ENCODE data around the gene MRPS2. TPM values are rescaled to one million over a fixed set of nuclear protein-coding genes. Genes with fewer than 3 reads are reported as not detected.

Gene MRPS2
- total RNA-seq, 4 donors from 2014 or later = 18.2 to 39.5 (median 31.8) TPM

DNA sequence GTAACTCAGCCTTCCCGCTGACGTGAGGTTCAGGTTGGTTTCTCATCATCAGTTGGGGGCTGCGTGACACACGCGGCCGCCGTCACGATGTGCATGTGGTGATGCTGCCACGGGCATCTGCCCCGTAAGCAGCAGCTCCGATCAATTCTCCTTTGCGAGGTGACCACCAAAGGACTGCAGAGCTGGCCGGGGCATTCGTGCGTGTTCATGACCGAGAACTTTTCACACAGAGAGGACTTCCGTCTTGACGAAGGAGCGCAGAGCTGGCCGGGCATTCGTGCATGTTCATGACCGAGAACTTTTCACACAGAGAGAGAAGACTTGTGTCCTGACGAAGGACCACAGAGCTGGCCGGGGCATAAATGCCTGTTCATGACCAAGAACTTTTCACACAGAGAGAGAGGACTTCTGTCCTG, 16.9 kb downstream of the MRPS2 start:
- 77 to 98% methylated on average over 4 to 7 of the region's 24 CpGs for WGBS, 2 donors
- Histone ChIP-seq H3K4me3 (no peak overlapping the region), H3K4me1 (no peaks in the 10 kb centered on the region), H3K36me3 (no peaks in the 10 kb centered on the region), H3K27ac (no peak overlapping the region), H3K9me3 (no peaks in the 10 kb centered on the region), H3K27me3 (peaks cover 0 to 45% (median 0%) of the 10 kb centered on the region in 4 donors)
- no peak for DNase-seq
- intact Hi-C loops (cut with DNase I) = no loop called here
- TF ChIP-seq POLR2A (IDR thresholded peaks at IDR 0.05) = no peak
- TF ChIP-seq, protein P1, sequence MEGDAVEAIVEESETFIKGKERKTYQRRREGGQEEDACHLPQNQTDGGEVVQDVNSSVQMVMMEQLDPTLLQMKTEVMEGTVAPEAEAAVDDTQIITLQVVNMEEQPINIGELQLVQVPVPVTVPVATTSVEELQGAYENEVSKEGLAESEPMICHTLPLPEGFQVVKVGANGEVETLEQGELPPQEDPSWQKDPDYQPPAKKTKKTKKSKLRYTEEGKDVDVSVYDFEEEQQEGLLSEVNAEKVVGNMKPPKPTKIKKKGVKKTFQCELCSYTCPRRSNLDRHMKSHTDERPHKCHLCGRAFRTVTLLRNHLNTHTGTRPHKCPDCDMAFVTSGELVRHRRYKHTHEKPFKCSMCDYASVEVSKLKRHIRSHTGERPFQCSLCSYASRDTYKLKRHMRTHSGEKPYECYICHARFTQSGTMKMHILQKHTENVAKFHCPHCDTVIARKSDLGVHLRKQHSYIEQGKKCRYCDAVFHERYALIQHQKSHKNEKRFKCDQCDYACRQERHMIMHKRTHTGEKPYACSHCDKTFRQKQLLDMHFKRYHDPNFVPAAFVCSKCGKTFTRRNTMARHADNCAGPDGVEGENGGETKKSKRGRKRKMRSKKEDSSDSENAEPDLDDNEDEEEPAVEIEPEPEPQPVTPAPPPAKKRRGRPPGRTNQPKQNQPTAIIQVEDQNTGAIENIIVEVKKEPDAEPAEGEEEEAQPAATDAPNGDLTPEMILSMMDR (IDR thresholded peaks at IDR 0.05) = no peak

DNA sequence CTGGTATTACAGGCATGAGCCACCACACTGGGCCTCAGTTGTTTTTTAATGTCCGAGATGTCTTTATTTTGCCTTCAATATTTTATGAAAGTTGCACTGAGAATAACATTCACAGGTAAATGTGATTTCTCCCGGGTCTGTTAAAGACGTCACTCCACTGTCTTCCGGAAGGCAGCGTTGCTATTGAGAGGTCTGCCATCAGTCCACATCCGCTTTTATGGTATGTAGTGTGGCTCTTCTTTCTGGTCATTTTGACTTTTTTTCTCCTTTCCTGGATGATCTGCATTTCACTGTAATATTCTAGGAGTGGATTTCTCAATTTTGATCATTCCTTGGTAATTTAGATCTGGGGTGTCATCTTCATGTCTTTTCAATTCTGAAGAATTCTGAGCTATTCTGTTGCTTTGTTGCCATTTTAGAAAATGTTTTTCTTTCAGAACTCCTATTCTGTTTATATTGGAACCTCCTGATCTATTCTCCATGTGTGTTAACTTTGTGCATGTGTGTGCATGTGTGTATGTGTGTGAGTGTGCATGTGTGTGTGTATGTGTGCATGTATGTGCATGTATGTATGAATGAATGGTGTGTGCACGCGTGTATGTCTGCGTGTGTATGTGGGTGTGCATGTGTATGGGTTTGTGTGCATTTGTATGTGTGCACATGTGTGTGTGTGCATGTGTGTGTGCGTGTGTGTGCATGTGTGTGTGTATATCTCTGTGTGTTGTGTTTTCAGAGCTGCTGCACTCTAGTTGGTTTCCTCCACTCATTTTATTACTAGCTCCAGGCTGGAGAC, 18.9 kb downstream of the MRPS2 start:
- Histone ChIP-seq H3K27me3 (peaks cover 0 to 64% (median 0%) of the 10 kb centered on the region in 4 donors), H3K36me3 (no peaks in the 10 kb centered on the region), H3K4me3 (no peak overlapping the region), H3K27ac (no peak overlapping the region), H3K4me1 (no peaks in the 10 kb centered on the region), H3K9me3 (no peaks in the 10 kb centered on the region)
- intact Hi-C loops (cut with DNase I) = no loop called here
- no peak for DNase-seq
- no peak for TF ChIP-seq POLR2A (IDR thresholded peaks at IDR 0.05)
- TF ChIP-seq, protein P1 (IDR thresholded peaks at IDR 0.05) = no peak
- WGBS, 2 donors = 91 to 95% methylated on average over 10 of the region's 10 CpGs

DNA sequence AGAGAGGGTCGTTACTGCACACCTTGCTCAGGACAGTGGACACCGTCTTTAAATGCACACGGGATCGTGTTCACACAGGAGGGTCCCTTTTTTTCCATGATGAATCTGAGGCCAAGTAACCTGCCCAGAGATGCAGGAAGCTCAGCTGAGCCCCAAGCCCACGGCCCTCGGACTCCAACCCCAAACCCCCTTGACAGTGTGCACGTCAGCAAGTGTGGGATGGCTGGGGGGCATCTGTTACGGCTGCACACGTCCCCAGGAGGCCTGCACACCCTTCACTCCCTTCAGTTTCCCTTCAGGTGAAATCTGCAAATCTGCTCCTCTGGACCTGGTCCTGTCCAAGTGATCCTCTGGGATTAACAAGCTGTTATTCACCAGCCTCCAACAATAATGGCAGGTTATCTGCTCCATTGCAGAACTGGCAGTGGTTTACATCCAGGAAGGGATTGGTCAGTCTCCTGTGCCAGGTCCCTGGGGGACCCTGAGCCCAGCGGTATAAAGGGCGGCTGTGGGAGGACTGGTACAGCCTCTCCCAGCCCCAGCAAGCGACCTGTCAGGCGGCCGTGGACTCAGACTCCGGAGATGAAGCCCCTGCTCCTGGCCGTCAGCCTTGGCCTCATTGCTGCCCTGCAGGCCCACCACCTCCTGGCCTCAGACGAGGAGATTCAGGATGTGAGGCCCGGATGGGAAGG, 20.6 kb downstream of the MRPS2 start, which contains the start of gene LCN1:
Gene LCN1, plus strand, starts transcription at position 525 of the 692 bp plus-strand sequence. Its CDS starts 58 bp downstream, at position 583.
- no peak for TF ChIP-seq POLR2A (IDR thresholded peaks at IDR 0.05)
- TF ChIP-seq, protein P1 (IDR thresholded peaks at IDR 0.05) = no peak
- no peak within 1 kb of the TSS for H3K27ac ChIP-seq
- H3K9me3 ChIP-seq = no peaks in the 10 kb centered on the region
- no peaks in the 10 kb centered on the region for H3K36me3 ChIP-seq
- H3K27me3 ChIP-seq = peaks cover 0 to 64% (median 0%) of the 10 kb centered on the region in 4 donors
- H3K4me3 ChIP-seq = no peak within 1 kb of the TSS
- intact Hi-C loops (cut with DNase I) = no loop called here
- no peak for DNase-seq
- no peaks in the 10 kb centered on the region for H3K4me1 ChIP-seq
- 83 to 85% methylated on average over 7 to 16 of the region's 18 CpGs for WGBS, 2 donors

DNA sequence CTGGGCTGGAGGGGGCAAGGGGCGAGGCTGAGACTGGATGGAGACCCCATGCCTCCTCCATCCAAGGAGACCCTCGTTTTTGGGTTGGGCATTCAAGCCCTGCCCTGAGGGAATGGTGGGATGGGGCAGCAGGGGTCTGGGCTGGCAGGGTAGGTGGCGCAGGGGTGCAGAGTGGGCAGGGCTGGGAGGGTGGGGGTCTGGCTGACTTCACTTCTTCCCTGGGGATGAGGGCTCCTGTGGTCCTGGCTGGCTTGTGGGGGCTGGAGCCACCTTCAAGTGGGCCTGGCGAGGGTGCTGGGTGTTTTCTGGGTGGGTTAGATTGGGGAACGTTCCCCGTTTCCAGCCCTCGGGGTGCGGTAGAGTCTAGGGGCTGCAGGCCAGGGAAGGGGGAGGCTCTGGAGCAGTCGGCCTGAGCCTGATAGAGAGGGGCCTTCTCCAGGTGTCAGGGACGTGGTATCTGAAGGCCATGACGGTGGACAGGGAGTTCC, 21.2 kb downstream of the MRPS2 start:
- no peaks in the 10 kb centered on the region for H3K9me3 ChIP-seq
- 79% methylated on average over 5 of the region's 11 CpGs; no CpG with 5 or more reads in 1 of the 2 donors for WGBS, 2 donors
- no peaks in the 10 kb centered on the region for H3K36me3 ChIP-seq
- TF ChIP-seq POLR2A (IDR thresholded peaks at IDR 0.05) = no peak
- TF ChIP-seq, protein P1 (IDR thresholded peaks at IDR 0.05) = no peak
- H3K27me3 ChIP-seq = peaks cover 0 to 68% (median 0%) of the 10 kb centered on the region in 4 donors
- no peak overlapping the region for H3K27ac ChIP-seq
- no peak overlapping the region for H3K4me3 ChIP-seq
- no peaks in the 10 kb centered on the region for H3K4me1 ChIP-seq
- DNase-seq = no peak
- intact Hi-C loops (cut with DNase I) = no loop called here
